Left lung (tissue), 10 donors: ENCODE results near the gene GNB1L. TPM values are rescaled to one million over a fixed set of nuclear protein-coding genes. Genes with fewer than 3 reads are reported as not detected.

Source experiments
- ATAC-seq: fragments of 200-7000 bp; cut with Tn5 transposase; one replicate; pipeline ENCODE4 v1.9.1; 2020; ENCODE audit warnings: moderate library complexity
- DNase-seq, 4 donors: peaks; one replicate each; pipeline ENCODE4 v3.0.0-alpha.2; 2013 to 2020
- H3K27ac ChIP-seq, 2 donors: fragments of 200-600 bp; sonication (generic) in 1 of 2; one replicate each; pipeline versions ENCODE4 v1.5.0 to v1.8.0; 2020 to 2021
- H3K27me3 ChIP-seq, 2 donors: fragments of 200-600 bp; sonication (generic) in 1 of 2; one replicate each; pipeline versions ENCODE4 v1.5.0 to v1.8.0; 2020 to 2021
- H3K36me3 ChIP-seq, 2 donors: fragments of 200-600 bp; sonication (generic) in 1 of 2; one replicate each; pipeline versions ENCODE4 v1.5.0 to v1.8.0; 2020 to 2021
- H3K4me1 ChIP-seq, 2 donors: fragments of 200-600 bp; one replicate each; pipeline ENCODE4 v1.8.0; 2021
- H3K4me3 ChIP-seq, 2 donors: fragments of 200-600 bp; sonication (generic) in 1 of 2; one replicate each; pipeline versions ENCODE4 v1.5.0 to v1.8.0; 2020 to 2021; ENCODE audit warnings: mild to moderate bottlenecking in 1 of 2
- H3K9me3 ChIP-seq, 2 donors: fragments of 200-600 bp; sonication (generic) in 1 of 2; one replicate each; pipeline versions ENCODE4 v1.5.0 to v1.8.0; 2020 to 2021
- intact Hi-C, 2 donors: fragments of 100-400 bp; cut with DNase I; formaldehyde crosslinking; loops; one replicate each; pipeline versions ENCODE4 v1.11.2 to v1.14.2; 2022
- polyA plus RNA-seq, 6 donors: library from polyadenylated mRNA; unstranded; fragments of 120-200 nt; gene quantifications; one replicate each; pipeline ENCODE4 v1.2.1, GENCODE V29; 2013; ENCODE audit not compliant: insufficient read length in 6 of 6
- total RNA-seq, 2 donors: library from RNA; stranded (reverse); fragmentation: NEBNext Ultra II Directional; extraction: Animal tissue kit (Norgen Biotek cat#: 25700); gene quantifications; one replicate each; pipeline ENCODE4 v1.2.1, GENCODE V29; 2021
- TF ChIP-seq, protein P1 (sequence below), 2 donors: fragments of 200-600 bp; sonication (generic) in 1 of 2; IDR thresholded peaks; one replicate each; pipeline versions ENCODE4 v1.5.0 to v1.8.0; 2021; ENCODE audit warnings: antibody characterized with exemption in 2 of 2
- donor health status: DM: no; HTN: yes; CAD: no.
- donor health status: DM: no; HTN: no; CAD: no.

The GNB1L gene
- total and polyA plus RNA-seq, 8 donors: 4.3 to 7.9 (median 5.5) TPM

- DNase-seq: no peak
- ATAC-seq: no peak
- intact Hi-C loops: no loop called here
- Histone ChIP-seq H3K4me1 (peaks cover 20 to 33% of the 10 kb centered on the region in 2 donors), H3K4me3 (no peak overlapping the region), H3K27me3 (no peaks in the 10 kb centered on the region), H3K36me3 (no peaks in the 10 kb centered on the region), H3K9me3 (no peaks in the 10 kb centered on the region), H3K27ac (no peak overlapping the region)
- TF ChIP-seq, protein P1, sequence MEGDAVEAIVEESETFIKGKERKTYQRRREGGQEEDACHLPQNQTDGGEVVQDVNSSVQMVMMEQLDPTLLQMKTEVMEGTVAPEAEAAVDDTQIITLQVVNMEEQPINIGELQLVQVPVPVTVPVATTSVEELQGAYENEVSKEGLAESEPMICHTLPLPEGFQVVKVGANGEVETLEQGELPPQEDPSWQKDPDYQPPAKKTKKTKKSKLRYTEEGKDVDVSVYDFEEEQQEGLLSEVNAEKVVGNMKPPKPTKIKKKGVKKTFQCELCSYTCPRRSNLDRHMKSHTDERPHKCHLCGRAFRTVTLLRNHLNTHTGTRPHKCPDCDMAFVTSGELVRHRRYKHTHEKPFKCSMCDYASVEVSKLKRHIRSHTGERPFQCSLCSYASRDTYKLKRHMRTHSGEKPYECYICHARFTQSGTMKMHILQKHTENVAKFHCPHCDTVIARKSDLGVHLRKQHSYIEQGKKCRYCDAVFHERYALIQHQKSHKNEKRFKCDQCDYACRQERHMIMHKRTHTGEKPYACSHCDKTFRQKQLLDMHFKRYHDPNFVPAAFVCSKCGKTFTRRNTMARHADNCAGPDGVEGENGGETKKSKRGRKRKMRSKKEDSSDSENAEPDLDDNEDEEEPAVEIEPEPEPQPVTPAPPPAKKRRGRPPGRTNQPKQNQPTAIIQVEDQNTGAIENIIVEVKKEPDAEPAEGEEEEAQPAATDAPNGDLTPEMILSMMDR (IDR thresholded peaks at IDR 0.05): no peak
These were observed 12.1 kb downstream of the GNB1L start for GRCh38 chr22:19842393-19843106.

DNA sequence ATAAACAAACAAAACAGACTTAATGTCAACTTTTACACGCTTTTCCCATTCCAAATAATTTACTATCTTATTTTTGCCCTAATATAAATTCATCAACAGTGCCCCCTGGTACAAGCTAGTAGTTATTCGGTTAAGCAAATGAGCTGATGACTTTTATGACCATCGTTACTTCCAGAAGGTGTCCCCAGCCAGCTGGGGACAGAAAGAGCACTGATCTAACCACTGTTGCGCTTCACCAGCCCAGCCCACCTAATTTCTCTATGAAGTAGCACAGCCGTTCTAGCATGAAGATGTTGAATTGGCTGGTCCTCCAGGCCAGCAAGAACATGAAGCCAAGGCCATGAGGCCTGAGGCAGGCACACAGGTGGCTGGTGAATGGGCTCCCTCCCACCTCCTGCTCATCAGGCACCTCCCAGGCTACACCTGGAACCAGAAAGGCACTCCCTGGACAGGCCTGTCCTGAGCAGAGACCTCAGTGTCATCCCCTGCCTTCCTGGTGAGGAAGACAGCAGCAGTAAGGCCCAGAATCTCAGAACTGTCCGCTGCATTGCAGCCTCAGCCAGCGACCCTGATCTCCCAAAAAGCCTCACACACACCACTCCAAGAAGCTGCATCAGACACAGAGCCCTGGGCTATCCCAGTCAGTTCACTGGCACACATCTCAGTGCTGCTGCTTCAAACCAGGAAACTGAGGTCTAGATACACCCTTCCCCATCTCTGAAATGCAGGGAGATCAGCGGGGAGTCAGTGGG lies 12.9 kb downstream of the GNB1L start:
- intact Hi-C loops: no loop called here
- Histone ChIP-seq H3K27ac (no peak overlapping the region), H3K27me3 (no peaks in the 10 kb centered on the region), H3K4me3 (no peak overlapping the region), H3K36me3 (no peaks in the 10 kb centered on the region), H3K4me1 (peaks cover 20 to 33% of the 10 kb centered on the region in 2 donors), H3K9me3 (no peaks in the 10 kb centered on the region)
- TF ChIP-seq, protein P1 (IDR thresholded peaks at IDR 0.05): no peak
- no peak for DNase-seq
- no peak for ATAC-seq

- no peak overlapping the region for H3K27ac ChIP-seq
- peaks cover 20 to 33% of the 10 kb centered on the region in 2 donors for H3K4me1 ChIP-seq
- TF ChIP-seq, protein P1 (IDR thresholded peaks at IDR 0.05): no peak
- H3K9me3 ChIP-seq: no peaks in the 10 kb centered on the region
- intact Hi-C loops: no loop called here
- H3K27me3 ChIP-seq: no peaks in the 10 kb centered on the region
- no peaks in the 10 kb centered on the region for H3K36me3 ChIP-seq
- H3K4me3 ChIP-seq: no peak overlapping the region
- no peak for ATAC-seq
- DNase-seq: no peak
These were observed 13.6 kb downstream of the GNB1L start for GRCh38 chr22:19840955-19841640.

DNA sequence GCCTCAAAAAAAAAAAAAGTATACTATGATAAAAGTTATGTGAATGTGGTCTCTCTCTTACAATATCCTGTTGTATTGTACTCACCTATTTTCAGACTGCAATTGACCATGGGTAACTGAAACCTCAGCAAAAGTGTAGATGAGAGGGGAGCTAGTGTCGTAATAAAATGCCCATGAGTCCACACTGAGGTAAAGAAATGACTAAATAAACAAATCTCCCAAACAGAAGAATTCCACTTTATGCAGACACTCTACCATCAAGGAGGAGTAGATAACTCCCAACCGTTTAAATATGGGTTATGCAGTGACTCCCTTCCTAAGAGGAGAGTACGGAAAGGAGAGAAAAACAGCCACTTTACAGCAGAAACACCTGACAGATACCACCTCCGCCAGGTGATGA lies 14.6 kb downstream of the GNB1L start:
- intact Hi-C loops: no loop called here
- Histone ChIP-seq H3K27ac (peak overlapping the region in 1 of 2 donors; percentile 23), H3K36me3 (no peaks in the 10 kb centered on the region)

More for the DNA sequence above, 14.6 kb downstream of the GNB1L start:
- ATAC-seq (peak; percentile 69), DNase-seq (no peak)
- Histone ChIP-seq H3K4me1 (peaks cover 16 to 26% of the 10 kb centered on the region in 2 donors), H3K27me3 (no peaks in the 10 kb centered on the region), H3K4me3 (no peak overlapping the region), H3K9me3 (no peaks in the 10 kb centered on the region)
- TF ChIP-seq, protein P1 (IDR thresholded peaks at IDR 0.05): no peak
